SW480 (cell line): ENCODE results near the gene EIF1.
"Not testable (repeated sequence)": the region's sequence is repeated elsewhere in the genome, so short reads cannot be mapped to it uniquely, and the experiment has no call there.

ENCODE experiments used
- DNase-seq: peaks from one replicate; pipeline ENCODE4 v3.0.0-alpha.2; 2016; ENCODE audit warnings: low spot score

Gene EIF1

DNA sequence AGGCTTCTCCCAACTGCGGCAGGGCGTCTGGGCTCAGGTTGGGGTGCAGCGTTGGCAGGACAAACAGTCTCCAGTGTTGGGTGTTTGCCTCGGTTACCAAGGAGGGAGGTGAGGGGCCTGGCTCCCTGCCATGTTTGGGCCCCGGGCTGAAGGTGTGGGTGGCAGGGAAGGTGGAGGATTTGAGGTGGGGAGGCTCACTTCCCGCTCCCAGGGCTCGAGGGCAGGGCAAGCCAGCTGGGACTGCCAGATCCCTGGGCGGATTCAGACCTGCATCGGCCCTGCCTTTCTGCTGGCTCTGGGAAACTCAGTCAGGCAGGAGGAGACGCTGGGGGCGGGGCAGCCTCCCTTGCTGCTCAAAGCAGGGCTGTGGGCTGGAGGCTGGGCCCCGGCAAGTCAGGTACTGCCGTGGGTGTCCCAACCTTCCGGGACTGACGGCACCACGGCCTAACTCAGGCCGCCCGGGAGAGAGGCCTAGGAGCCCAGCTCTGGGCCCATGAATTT lies 33.0 kb upstream of the EIF1 start:
- DNase-seq = peak; percentile 91

DNA sequence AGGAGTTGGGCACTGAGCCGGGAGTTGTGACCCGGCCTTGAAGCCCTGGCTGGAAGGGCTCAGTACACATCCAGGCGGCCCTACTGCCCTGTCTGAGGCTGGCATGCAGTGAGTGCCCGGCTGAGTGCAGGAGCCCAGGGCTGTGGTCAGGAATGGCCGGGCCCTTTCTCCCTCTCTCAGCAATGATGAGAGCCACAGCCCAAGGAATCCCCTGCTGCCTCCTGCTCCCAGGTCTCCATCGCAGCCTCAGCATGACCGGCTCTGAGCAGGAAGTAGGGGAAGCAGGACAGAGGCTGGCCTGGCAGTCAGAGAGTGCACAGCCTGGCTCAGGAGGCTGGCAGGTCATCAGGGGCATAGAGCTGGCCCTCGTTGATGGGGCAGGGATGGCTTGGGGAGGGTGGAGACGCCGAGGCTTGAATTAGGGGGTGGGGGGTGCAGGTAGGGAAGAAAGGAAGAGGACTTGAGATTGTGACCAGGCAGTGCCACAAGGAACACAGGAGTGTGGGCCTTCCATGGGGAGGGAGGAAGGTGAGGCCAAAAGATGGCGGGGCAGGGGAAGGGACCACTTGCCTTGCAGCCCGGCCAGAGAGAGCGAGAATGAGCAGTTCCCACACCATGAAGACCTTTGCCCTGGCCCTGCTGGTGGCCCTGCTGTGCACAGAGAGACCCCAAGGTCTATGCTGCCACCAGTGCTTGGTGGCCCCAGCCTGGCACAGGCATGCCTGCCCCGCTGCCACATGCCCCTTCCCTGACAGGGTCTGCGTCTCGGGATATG lies 32.2 kb upstream of the EIF1 start:
- no peak for DNase-seq

DNA sequence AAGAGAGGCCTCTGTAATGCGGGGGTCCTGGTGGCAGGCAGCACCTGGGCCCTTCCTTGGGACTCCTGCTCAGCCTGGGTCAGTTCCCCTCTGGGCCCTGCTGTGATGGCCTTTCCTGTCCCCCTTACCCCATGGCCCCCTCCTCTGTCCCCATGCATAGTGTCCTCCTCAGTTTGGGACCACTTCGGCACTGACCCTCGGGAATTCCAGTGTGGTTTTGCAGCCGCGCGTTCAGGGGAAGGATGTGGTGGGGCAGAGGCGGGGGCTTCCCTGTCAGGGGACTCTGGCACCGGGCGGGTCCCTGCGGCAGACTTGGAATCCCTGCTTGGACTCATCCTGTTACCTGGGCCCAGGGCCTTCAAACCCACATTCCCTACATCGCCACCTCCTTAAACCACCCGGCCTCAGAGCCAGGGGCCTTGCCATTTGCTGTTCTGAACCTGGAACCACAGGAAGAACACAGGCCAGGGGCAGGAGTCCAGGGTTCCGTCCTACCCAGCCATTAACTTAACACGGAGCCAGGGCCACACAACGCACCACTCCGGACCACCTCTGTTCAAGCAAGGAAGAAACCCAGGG lies 31.4 kb upstream of the EIF1 start:
- DNase-seq = no peak

DNA sequence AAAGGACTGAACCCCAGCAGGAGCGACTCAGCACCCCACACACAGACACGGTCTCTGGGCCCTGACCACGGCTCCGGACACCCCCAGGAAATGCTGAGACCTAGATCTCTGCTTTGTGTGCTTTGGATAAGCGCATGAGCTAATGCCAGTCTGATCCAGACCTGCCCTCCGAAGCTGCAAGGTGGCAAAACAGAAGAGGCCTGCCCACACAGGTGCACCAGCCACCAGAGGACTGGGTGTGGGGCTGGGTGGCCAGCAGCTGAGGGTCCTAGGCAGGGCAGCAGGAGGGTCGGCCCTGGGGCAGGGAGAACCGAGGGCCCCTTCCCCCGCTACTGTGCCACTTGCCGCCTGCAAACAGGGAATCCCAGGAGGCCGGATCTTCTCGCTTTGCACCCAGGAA lies 30.7 kb upstream of the EIF1 start:
- no peak for DNase-seq

DNA sequence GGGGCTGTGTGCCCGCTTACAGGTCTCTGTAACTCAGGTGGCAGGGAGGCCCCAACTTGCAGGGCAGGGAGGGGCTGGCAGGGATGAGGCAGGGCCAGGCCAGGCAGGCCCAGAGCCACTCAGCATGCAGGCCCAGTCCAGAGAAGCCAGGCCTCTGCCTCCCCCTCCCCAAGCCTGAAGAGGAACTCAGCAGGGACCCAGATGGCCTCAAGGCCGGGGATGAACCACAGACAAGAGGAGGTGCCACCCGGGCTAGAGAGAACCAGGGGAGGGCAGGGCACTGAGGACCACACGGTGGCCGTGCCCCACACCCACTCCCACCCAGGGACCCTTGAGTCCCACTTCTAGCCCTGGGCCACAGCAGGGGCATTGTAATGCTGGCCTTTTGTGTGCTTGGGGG lies 29.8 kb upstream of the EIF1 start:
- DNase-seq = no peak

DNA sequence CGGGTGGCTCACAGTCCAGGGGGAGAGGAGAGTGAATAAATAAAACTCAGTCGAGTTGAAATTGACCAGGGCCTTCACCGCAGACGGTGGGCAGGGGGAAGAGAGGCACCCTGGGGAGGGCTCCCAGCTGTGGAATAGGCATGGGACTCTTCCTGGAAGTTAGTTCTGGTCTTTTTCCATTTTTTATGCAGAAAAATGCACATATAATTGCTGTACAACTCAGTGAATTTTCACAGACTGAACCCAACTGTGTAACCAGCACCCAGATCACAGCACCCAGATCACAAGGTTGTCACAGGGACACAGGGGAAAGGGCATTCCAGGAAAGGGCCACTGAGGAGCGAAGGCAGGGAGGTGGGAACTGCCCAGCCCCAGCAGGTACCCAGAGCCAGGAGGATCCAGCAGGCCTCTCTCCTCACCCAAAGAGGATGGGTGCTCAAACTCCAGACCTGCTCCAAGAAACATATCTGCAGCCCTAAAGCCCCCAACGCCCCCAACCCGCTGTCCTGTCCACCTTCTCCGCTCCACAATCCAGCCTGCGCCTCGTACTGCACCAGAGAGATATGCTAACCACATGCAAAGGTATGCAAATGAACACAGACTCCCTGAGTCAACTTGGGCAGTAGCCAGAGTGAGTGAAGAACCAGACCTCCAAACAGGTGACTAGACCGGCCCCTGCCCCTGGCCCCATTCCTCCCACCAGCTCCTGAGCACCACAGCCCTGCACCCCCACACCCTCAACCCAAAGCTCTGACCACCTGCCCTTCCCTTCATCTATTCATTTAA lies 29.1 kb upstream of the EIF1 start:
- no peak for DNase-seq

DNA sequence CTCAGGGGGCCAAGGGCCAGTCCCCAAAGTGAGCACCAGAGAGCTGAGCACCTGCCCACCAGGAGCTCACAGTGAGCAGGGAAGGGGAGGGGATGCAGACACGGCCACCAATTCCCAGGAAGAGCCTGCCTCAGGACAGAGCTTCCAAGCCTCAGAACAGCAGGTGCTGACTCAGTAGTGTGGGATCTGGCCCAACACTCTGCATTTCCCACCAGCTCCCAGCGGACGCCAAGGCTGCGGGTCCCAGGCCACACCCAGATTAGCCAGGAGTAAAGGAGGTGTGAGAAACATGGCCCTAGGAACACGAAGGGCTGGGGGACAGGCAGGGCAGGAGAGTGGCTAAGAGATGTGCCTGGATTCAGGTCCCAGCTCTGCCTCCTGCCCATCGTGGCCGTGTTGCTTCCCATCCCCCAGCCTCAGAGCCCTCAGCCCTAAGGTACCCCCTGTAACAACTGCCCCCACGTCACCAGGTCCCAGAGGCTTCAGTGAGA lies 28.4 kb upstream of the EIF1 start:
- DNase-seq = no peak

DNA sequence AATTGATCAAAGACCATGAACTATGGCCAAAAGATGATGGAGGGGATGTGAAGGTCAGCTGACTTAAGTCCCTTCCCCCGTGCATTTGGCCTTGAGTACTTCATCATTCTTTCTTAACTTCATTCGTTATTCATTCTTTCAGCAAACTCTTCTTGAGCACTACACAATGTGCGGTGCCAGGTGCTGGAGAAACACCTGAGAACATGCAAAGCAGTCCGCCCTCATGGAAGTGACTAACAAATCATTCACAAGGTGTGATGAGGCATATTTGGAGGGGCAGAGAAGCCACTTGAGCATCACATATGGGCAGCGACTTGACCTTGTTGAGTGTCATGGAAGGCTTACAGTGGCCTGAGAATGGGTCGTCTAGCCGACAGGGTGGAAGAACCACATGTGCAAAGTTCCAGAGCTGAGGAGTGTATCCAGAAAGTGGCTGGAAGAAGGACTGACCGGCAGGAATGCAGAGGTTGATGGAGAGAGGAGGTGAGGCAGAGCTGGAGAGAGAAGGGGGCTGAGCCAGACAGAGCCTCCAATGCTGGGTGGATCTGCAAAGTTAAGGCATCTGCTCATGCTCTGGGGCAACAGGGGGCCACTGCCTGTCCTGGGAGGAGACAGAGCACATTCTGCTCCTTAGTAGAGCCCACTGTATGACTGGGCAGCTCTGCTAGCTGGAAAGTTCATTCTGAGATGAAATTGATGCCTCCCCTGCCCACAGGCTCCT lies 25.1 kb upstream of the EIF1 start:
- no peak for DNase-seq

DNA sequence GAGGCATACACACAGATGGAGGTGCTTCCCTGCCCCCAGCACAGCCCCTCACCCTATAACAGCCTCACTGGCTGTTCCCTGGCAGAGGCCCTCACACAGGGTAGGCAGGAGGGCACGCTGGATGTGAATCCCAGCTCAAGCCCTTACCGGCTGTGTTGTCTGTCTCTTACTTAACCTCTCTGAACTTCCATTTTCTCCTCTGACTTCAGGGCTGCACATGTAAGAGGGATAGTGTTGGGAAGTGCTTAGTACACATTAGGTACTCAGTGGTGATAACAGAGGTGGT lies 24.6 kb upstream of the EIF1 start:
- no peak for DNase-seq

DNA sequence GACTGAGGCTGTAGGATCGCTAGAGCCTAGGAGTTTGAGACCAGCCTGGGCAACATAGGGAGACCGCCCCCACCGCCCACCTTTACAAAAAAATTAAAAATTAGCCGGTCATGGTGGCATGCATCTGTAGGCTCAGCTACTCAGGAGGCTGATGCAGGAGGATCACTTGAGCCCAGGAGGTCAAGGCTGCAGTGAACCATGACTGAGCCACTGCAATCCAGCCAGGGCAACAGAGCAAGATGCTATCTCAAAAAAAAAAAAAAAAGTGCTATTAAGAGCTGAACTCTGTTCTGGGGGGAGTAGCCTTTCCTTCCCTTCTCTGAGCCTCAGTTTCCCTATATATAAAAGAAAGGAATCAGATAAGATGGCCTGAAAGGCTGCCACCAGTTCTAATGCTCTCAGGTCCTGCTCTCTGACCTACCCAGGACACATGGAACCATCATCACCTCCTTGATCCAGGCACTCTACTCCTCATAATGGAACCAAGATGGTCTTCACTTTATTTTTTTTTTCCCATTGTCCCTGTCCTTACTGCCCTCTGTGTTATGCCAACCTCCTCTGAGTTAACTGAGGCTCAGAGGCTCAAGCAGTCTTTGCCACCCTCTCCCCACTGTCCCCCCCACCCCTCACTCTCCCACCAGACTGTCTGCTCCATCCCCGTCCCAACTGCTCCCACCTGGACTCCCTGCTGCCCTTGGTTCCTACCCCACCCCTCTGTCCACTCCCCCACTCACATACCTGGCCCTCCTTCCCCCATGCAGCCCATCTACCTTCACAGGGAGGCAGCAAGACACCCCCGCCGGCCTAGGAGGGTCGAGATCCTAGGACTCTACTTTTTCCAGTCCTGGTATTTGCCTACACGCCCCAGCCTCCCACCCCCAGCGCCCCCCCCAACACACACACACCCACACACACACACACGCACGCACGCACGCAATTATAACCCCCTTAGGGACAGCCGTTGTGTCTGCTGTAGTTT lies 23.8 kb upstream of the EIF1 start:
- no peak for DNase-seq

DNA sequence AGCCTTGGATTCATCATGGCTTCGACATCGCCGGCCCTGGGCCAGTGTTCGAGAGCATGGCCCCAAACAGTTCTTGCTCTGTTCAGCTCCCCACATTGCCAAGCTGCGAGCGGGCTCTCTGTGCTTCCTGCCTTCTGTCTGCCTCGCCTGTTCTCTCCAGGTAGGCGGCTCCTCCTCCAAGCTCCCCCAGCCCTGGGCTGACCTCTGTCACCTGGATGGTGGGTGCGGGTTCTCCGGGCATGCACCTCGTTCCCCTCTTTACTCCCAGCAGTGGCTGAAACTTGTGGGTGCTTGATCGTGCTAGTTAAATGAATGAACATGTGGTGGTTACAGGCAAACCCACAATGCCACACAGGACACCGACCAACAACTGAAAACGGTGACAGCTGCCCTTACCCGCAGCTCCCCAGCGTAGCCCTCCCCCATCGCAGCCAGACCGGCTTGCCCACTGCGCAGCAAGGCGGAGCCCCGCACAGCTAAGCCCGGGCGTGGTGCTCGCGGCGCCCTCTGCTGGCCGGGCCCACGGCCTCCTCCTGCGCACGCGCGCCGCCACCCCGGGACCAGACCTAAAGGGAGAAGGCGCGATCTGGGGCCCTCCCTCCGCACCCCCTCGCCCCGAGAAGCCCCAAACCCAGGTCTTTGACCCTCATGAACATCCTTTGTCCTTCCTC lies 23.0 kb upstream of the EIF1 start:
- DNase-seq = peak; percentile 81

DNA sequence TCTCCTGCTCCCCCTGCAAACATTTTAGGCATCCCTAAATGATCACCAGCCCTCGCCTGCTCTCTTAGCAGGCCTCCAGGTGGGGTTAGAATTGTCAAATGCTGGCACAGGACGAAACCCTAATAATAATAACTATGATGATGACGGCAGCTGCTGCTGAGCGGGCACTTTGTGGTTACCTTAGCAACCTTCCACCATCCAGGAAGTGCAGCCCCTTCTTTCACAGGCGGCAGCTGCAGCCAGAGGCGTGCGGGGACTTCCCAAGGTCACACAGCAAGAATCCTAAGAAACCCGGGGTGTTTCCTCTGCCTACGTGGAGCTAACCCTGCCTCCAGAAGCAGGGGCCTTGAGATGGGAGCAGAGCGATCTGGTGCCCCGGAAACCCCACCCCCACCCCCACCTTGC lies 22.4 kb upstream of the EIF1 start:
- DNase-seq = peak; percentile 69

DNA sequence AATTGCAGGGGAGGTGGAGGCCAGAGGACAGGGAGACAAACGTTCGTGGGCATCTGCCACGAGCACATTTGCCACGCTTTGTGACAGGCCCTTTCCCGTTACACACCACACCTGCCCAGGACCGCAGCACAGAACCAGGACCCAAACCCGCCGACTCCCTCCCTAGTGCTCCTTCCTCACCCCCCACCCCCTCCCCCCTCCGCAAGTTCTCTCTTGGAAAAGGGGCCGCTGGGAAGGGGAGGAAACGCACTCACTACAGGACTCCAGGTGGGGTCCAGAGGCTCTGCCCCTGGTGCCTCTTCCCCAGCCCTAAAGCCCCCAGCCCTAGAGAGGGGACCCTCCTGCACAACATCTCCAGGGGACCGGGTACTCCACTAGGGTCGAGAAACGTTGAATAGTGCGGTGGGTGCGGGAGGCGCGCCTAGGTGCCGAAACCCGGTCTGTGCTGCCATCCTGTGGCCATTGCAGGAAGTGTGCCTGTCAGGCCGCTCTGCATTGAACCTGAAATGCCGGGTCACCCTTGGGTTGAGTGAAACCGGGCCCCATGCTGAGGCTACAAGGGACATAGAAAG lies 21.9 kb upstream of the EIF1 start:
- DNase-seq = peak; percentile 65

DNA sequence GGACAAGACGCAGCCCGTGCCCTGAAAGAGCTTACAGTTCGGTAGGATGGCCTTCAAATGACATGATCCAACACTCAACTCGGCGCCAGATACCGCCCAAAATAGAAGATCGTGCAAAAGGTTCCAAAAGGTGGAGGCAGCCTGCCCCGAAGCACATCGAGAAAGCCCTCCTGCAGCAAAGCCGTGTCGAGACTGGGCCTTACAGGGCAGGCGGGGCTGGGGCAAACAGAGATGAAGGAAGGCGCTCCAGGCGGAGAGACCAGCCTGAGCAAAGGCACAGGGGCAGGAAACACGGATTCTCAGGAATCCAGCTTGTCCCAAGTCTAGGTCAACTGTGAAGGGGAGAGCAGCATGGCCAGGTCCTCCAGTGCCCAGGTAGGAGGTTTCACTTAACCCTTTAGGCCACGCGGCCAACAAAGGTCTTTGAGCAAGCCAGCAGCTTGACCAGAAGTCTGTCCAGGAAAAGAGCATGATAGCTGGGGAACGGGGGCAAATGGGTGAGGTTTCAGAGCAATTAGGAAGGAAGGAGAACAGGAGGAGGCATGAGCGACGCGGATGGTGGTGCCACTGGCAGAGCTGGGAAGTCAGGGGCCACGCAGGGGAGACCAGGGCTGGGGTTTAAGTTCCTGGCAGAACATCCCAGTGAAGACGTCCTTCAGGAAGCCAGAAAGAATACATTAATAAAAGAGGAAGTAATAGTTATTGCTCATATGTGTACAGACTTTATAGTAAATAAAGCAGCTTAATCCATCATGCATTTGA lies 21.2 kb upstream of the EIF1 start:
- no peak for DNase-seq

DNA sequence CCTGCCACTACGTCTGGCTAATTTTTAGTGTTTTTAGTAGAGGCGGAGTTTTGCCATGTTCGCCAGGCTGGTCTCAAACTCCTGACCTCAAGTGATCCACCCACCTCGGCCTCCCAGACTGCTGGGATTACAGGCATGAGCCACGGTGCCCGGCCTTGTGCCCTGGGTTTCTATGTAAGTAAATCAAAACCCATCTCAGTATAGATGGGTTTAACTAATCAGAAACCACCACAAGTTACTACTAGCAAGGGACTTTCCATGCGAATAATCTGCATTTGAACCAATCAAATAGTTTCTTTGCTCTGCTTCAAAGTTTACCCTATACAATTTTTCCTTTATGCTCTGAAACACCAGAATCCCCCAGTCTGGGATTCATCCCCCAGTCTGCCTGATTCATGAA lies 16.5 kb upstream of the EIF1 start:
- no peak for DNase-seq

DNA sequence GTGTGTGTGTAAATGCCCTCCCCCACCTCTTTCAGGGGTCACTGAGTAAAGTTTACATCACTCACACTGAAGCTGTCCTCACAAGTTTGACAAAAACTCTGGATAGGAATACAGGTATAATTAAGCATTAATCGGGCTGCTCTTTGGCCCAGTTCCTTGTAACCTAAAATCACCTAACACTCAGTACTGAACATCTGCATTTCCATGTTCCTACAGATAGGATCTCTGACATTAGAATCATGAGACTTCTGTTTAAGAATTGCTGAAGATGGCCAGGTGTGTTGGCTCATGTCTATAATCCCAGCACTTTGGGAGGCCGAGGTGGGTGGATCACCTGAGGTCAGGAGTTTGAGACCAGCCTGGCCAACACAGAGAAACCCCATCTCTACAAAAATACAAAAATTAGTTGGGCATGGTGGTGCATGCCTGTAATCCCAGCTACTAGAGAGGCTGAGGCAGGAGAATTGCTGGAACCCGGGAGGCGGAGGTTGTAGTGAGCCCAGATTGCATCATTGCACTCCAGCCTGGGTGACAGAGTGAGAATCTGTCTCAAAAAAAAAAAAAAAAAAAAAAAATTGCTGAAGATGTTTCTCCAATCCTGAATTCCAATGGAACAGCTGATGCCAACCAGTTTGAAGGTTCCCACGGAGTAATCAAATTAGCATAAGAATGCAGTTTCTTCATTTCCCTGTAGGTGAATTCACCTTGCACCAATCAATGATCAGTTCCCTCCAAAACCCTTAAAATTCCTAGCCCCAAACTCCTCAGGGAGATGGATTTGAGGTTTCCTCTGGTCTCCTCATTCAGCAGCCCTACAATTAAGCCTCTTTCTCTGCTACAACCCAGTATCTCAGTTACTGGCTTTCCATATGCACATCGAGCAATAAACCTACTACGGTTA lies 13.3 kb upstream of the EIF1 start:
- not testable (repeated sequence) for DNase-seq

DNA sequence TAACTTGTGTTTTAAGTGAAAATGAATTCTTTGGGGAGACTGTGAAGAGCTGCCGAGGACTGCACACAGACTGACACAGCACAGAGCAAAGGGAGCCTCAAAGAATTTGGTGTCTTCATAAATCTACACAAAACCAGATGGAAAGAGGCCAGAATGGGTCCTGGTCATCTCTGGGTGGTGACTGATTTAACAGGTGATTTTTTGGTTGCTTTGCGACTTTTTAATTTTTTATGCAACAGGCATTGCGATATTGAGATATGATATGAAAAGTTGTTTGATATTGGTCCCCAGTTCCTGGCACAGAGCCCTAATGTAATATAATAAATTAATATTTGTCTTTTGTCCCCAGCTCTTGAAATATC lies 12.6 kb upstream of the EIF1 start:
- DNase-seq = no peak

DNA sequence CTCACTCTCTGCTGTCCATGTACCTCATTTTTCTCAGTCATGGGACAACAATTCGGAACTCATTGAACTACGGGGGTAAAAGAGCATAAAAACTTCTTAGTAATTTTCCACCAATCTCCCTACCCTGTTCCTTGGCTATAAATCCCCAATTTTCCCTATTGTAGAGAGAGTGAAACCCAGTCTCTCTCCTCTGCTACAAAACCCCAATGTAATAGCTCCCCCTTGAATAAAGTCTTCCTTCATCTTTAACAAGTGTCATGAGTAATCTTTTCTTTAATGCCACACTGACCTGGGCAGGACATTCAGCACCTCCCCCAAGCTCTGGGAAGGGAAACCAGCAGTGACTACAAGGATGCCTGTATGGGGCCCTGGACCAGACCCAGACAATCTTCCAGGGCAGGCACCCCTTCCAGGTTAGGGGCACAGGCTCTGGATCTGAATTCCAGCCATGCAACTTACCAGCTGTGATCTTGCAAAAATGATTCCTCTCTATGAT lies 10.2 kb upstream of the EIF1 start:
- peak; percentile 83 for DNase-seq
